AG09309 (cell line): ENCODE data around the gene FAR2.

Experiments used
- DNase-seq: peaks from one replicate; pipeline ENCODE4 v3.0.0-alpha.2; 2010; ENCODE audit warnings: low read depth
- H3K4me3 ChIP-seq: 2 replicates; pipeline ENCODE4 v1.5.1; 2011; ENCODE audit warnings: mild to moderate bottlenecking, low read depth, low read length, moderate library complexity; ENCODE audit not compliant: control insufficient read depth
- TF ChIP-seq, protein P1 (sequence below): IDR thresholded peaks from 2 replicates; pipeline ENCODE4 v1.5.1; 2011; ENCODE audit warnings: mild to moderate bottlenecking, low read depth, low read length, inconsistent platforms; ENCODE audit not compliant: insufficient read depth, control insufficient read depth; ENCODE audit errors: missing control alignments

The FAR2 gene

DNA sequence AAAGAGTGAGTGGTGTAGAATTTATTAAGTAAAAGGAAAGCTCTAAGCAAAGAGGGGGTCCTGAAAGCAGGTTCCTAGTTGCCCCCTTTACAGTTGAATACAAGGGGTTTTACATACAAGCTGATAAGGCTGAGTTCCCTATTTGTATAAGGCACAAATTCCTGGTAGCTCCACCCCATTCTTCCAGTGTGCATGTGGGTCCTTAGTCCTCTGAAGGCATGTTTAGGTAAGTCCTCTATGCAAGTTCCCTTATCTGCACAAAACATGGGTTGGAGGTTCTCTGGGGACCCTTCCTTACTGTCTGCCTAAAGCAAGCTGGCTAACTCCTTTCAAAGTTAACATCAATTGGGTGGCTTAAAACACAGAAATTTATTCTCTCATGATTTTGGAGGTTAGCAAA lies 2.9 kb upstream of the FAR2 start:
- TF ChIP-seq, protein P1, sequence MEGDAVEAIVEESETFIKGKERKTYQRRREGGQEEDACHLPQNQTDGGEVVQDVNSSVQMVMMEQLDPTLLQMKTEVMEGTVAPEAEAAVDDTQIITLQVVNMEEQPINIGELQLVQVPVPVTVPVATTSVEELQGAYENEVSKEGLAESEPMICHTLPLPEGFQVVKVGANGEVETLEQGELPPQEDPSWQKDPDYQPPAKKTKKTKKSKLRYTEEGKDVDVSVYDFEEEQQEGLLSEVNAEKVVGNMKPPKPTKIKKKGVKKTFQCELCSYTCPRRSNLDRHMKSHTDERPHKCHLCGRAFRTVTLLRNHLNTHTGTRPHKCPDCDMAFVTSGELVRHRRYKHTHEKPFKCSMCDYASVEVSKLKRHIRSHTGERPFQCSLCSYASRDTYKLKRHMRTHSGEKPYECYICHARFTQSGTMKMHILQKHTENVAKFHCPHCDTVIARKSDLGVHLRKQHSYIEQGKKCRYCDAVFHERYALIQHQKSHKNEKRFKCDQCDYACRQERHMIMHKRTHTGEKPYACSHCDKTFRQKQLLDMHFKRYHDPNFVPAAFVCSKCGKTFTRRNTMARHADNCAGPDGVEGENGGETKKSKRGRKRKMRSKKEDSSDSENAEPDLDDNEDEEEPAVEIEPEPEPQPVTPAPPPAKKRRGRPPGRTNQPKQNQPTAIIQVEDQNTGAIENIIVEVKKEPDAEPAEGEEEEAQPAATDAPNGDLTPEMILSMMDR = no peak
- H3K4me3 ChIP-seq = no peak overlapping the region
- no peak for DNase-seq

DNA sequence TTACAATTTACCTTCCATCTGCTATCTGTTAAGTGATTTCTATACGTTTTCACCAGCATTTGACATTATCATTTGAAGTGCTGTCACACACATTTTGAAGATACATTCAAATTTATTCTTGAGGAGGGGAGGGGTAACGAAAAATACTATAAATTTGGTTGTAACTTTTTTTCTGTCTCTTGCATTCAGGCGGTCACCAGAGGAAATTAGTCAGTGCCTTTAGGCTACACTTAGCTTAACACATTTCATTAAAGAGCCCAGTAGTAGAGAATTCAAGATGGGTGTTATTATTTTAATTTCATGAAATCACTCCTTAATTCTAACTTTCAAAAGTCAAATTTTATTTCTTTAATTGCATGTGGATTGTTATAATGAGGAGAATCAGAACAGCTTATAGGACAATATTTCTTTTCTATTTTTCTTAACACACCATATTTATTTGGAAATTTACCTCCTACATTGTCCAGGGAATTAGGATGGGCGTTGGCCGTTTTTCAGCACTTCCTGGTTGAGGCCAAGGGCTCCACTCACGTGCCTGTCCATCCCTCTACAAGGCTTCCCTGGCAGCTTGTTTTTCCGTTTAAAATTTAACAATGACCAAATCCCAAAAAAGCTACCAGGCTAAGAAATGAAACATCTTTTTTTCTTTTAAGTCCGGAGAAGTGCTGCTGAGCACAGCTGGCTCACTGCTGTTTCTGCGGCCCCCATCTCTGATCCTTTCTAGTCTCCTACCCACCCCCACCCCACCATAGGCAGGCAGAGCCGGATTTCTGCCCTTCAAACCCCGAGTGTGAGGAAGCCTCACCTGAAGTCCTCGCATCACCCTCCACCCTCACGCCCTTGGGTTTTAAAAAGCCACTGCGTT lies 1.1 kb upstream of the FAR2 start:
- H3K4me3 ChIP-seq = peak overlapping the region; percentile 77
- no peak for DNase-seq
- TF ChIP-seq, protein P1 = no peak

DNA sequence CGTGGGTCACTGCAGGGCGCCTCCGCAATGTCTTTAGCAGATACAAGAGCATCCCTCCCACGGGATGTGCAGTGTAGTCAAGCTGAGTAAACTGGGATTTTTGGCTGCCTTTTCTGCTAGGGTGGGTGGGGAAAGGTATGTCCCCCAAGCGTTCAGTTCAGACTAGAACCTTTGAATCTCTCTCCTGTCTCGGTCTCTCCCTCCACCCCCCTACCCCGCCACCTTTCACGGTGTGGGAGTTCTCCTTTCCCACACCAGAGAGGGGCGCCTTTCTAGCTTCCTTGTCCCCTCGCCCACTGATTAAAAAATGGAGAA lies 525 bp upstream of the FAR2 start:
- TF ChIP-seq, protein P1 = no peak
- no peak for DNase-seq
- peak overlapping the region; percentile 77 for H3K4me3 ChIP-seq

DNA sequence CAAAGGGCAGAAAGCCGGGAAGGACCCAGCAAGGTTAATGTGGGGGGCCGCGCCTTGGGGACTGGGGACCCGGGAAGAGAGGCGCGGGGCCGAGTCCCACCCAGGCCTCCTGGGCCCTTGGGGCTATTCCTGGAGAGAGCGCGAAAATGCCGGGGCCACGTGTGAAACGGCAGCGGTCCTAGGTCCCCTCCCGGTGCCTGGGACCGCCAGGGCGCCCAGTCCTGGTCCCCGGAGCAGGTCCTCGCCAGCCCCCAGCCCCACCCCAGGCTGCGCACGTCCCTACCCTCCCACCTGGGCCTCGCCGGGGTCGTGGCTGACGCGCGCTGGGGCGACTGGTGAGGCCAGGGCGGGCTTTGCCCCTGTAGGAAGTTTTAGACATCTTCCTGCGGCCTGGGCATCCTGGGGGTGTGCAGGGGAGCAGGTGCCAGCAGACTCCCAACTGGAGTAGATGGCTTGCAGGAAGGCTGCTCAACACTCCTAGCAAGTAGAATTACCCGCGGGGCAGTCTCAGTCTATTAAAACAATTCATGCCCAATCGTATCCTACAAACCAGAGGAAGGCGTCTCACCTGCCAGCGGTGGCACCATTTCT lies 708 bp downstream of the FAR2 start:
- DNase-seq = no peak
- peak overlapping the region; percentile 77 for H3K4me3 ChIP-seq
- TF ChIP-seq, protein P1 = no peak

DNA sequence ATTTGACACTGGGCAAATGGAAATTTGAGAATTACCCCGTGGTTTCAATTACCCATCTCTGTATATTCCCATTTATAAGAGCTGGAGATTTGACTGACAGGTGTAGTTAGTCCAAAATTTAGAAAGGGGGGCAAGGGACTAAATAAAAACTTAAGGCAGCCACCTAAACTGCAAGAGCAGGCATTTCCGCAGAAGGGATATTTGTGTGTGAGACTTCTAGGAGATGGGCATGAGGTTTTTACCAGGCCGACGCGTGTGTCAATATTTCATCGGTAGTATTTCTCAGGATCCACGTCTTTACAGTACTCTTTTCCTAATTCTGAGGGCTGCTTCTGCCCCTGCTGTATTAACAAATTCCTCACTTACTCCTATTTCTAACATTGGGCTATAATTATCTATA lies 1.4 kb downstream of the FAR2 start:
- no peak overlapping the region for H3K4me3 ChIP-seq
- DNase-seq = no peak
- TF ChIP-seq, protein P1 = no peak

DNA sequence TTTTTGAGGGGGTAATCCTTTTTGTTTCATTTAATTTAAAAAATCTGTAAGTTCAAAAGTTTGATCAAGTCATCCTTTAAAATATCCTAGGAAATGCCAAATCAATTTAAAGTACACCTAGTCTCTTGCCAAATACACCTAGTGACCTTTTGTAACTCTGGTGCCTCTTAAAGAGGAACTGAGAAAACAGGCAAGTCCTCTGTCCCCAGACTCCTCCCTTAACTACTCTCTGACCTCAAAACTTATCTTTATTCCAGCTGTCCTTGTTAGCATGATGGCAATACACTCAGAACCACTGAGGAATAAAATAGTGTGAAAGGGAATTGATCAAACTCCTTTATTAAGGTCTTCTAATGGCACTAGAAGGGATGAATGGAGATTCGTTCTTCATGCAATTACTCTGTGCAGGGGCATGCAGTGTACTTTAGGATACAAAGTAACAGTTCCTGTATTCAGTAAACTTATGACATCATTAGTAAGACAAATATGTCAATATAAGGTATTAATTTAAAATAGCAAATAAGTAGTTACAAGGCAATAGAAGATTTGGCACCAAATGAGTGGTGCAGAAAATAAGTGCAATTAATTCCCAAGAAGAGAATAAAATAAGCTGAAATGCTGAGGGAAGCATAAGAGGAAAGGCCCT lies 3.3 kb downstream of the FAR2 start:
- TF ChIP-seq, protein P1 = no peak
- no peak overlapping the region for H3K4me3 ChIP-seq
- DNase-seq = no peak
